Nephron progenitor cell (in vitro differentiated cells): ENCODE results near the gene SETD7.

Experiments
- DNase-seq: peaks from one replicate; pipeline ENCODE4 v3.0.0; 2021
- H3K27ac Mint-ChIP-seq: 2 replicates; pipeline ENCODE4 v1.8.0; 2021; ENCODE audit warnings: mild to moderate bottlenecking, moderate library complexity, mixed read lengths
- H3K27me3 Mint-ChIP-seq: 2 replicates; pipeline ENCODE4 v1.8.0; 2021; ENCODE audit warnings: mild to moderate bottlenecking, low read depth, mixed read lengths; ENCODE audit not compliant: poor library complexity
- H3K36me3 Mint-ChIP-seq: 2 replicates; pipeline ENCODE4 v1.8.0; 2021; ENCODE audit warnings: low read depth, mixed read lengths
- H3K4me1 Mint-ChIP-seq: 2 replicates; pipeline ENCODE4 v1.8.0; 2021; ENCODE audit warnings: mixed read lengths
- H3K4me3 Mint-ChIP-seq: 2 replicates; pipeline ENCODE4 v1.8.0; 2021; ENCODE audit warnings: mild to moderate bottlenecking, moderate library complexity, mixed read lengths
- H3K9me3 Mint-ChIP-seq: 2 replicates; pipeline ENCODE4 v1.8.0; 2021; ENCODE audit warnings: mild to moderate bottlenecking, moderate library complexity, mixed read lengths
- CTCF ChIP-seq: fragments of 200-600 bp; sonication (generic); IDR thresholded peaks from 2 replicates; pipeline ENCODE4 v1.5.0; 2021; ENCODE audit warnings: antibody characterized with exemption

The SETD7 gene

GRCh38 chr4:139537292-139537691, 18.7 kb downstream of the SETD7 start:
- no peaks in the 10 kb centered on the region for H3K27me3 Mint-ChIP-seq
- peaks cover 4% of the 10 kb centered on the region for H3K9me3 Mint-ChIP-seq
- DNase-seq: no peak

GRCh38 chr4:139535871-139536234, 20.2 kb downstream of the SETD7 start:
- DNase-seq: no peak
- no peak for TF ChIP-seq CTCF
- peaks cover 4% of the 10 kb centered on the region for H3K9me3 Mint-ChIP-seq
- H3K27ac Mint-ChIP-seq: peak overlapping the region; percentile 53
- H3K36me3 Mint-ChIP-seq: peaks cover 59% of the 10 kb centered on the region
- peaks cover 57% of the 10 kb centered on the region for H3K4me1 Mint-ChIP-seq
- no peaks in the 10 kb centered on the region for H3K27me3 Mint-ChIP-seq
- no peak overlapping the region for H3K4me3 Mint-ChIP-seq

More at GRCh38 chr4:139537292-139537691, 18.7 kb downstream of the SETD7 start:
- Mint-ChIP-seq H3K36me3 (peaks cover 64% of the 10 kb centered on the region), H3K27ac (no peak overlapping the region), H3K4me1 (peaks cover 60% of the 10 kb centered on the region), H3K4me3 (no peak overlapping the region)
- TF ChIP-seq CTCF: no peak

- TF ChIP-seq CTCF: no peak
- H3K4me1 Mint-ChIP-seq: peaks cover 57% of the 10 kb centered on the region
- H3K27me3 Mint-ChIP-seq: no peaks in the 10 kb centered on the region
- no peak for DNase-seq
- H3K4me3 Mint-ChIP-seq: no peak overlapping the region
- H3K36me3 Mint-ChIP-seq: peaks cover 55% of the 10 kb centered on the region
- peaks cover 4% of the 10 kb centered on the region for H3K9me3 Mint-ChIP-seq
- peak overlapping the region; percentile 53 for H3K27ac Mint-ChIP-seq
Measured at GRCh38 chr4:139535228-139535870, 20.7 kb downstream of the SETD7 start.

- Mint-ChIP-seq H3K9me3 (no peaks in the 10 kb centered on the region), H3K36me3 (peaks cover 46% of the 10 kb centered on the region), H3K27ac (no peak overlapping the region), H3K4me1 (peaks cover 54% of the 10 kb centered on the region), H3K27me3 (no peaks in the 10 kb centered on the region), H3K4me3 (no peak overlapping the region)
- no peak for TF ChIP-seq CTCF
- no peak for DNase-seq
Measured at GRCh38 chr4:139534287-139534950, 21.6 kb downstream of the SETD7 start.

- Mint-ChIP-seq H3K9me3 (no peaks in the 10 kb centered on the region), H3K27ac (peak overlapping the region; percentile 95), H3K36me3 (peaks cover 47% of the 10 kb centered on the region), H3K4me3 (peak overlapping the region; percentile 23), H3K27me3 (no peaks in the 10 kb centered on the region), H3K4me1 (peaks cover 61% of the 10 kb centered on the region)
- no peak for DNase-seq
- TF ChIP-seq CTCF: no peak
Measured at GRCh38 chr4:139533511-139533910, 22.5 kb downstream of the SETD7 start.

GRCh38 chr4:139532947-139533346, 23.1 kb downstream of the SETD7 start:
- H3K9me3 Mint-ChIP-seq: no peaks in the 10 kb centered on the region
- DNase-seq: peak; percentile 33
- no peaks in the 10 kb centered on the region for H3K27me3 Mint-ChIP-seq
- peaks cover 47% of the 10 kb centered on the region for H3K36me3 Mint-ChIP-seq
- H3K4me3 Mint-ChIP-seq: peak overlapping the region; percentile 23
- peaks cover 62% of the 10 kb centered on the region for H3K4me1 Mint-ChIP-seq
- peak overlapping the region; percentile 95 for H3K27ac Mint-ChIP-seq
- no peak for TF ChIP-seq CTCF
